K562 (cell line): Measurements from ENCODE around the gene PPIP5K2. TPM values are rescaled to one million over a fixed set of nuclear protein-coding genes. Genes with fewer than 3 reads are reported as not detected.

Source experiments
- CSDE1 ChIP-seq, 2 experiments: fragments of 450-650 bp; IDR thresholded peaks; 2 replicates each; pipeline ENCODE4 v1.6.1; 2016; ENCODE audit warnings: mild to moderate bottlenecking in 1 of 2
- HMBOX1 ChIP-seq: sonication (generic); IDR thresholded peaks from 2 replicates; pipeline ENCODE4 v1.6.1; 2016
- KDM4B ChIP-seq, 2 experiments: fragments of 450-650 bp in 1 of 2; sonication (generic) in 1 of 2; IDR thresholded peaks; 2 replicates each; pipeline ENCODE4 v1.6.1; 2016 to 2017; ENCODE audit warnings: borderline replicate concordance in 2 of 2, antibody characterized with exemption in 1 of 2, low read depth in 1 of 2, mild to moderate bottlenecking in 1 of 2
- NFRKB ChIP-seq: fragments of 450-650 bp; IDR thresholded peaks from 2 replicates; pipeline ENCODE4 v1.6.1; 2016; ENCODE audit warnings: low read depth
- POLR2H ChIP-seq: IDR thresholded peaks from 2 replicates; pipeline ENCODE4 v1.6.1; 2016; ENCODE audit warnings: missing genetic modification characterization, low read depth, mild to moderate bottlenecking, control low read depth, missing compliant biosample characterization, moderate library complexity
- SMARCC2 ChIP-seq: fragments of 450-650 bp; IDR thresholded peaks from 2 replicates; pipeline ENCODE4 v1.6.1; 2017; ENCODE audit warnings: antibody characterized with exemption, moderate library complexity, mild to moderate bottlenecking, low read depth
- STAT5B ChIP-seq: fragments of 250-450 bp; sonication (Bioruptor Pico); IDR thresholded peaks from 2 replicates; pipeline ENCODE4 v1.8.0; 2021; ENCODE audit warnings: mild to moderate bottlenecking, inconsistent platforms
- TEAD4 ChIP-seq, 2 experiments: sonication (generic) in 1 of 2; formaldehyde crosslinking in 1 of 2; IDR thresholded peaks; 2 replicates each; pipeline versions ENCODE4 v1.6.1 to v1.8.0; 2012 to 2022; ENCODE audit warnings: borderline replicate concordance in 1 of 2, inconsistent platforms in 1 of 2, low read length in 1 of 2, mild to moderate bottlenecking in 1 of 2, missing genetic modification reagents in 1 of 2
- ZNF197 ChIP-seq: fragments of 200-800 bp; sonication (Bioruptor generic); IDR thresholded peaks from 2 replicates; pipeline ENCODE4 v1.6.1; 2016; ENCODE audit warnings: low read depth, missing genetic modification characterization, missing compliant biosample characterization
- ZNF274 ChIP-seq: IDR thresholded peaks from 2 replicates; pipeline ENCODE4 v1.6.1; 2011; ENCODE audit warnings: low read depth, mild to moderate bottlenecking, low read length, moderate library complexity, borderline replicate concordance
- ZNF395 ChIP-seq: fragments of 200-800 bp; sonication (Bioruptor generic); IDR thresholded peaks from 2 replicates; pipeline ENCODE4 v1.6.1; 2017; ENCODE audit warnings: missing genetic modification characterization, missing compliant biosample characterization
- polyA plus RNA-seq, 8 experiments: library from polyadenylated mRNA; depleted of rRNA in 4 of 8; stranded (reverse) in 5 of 8; unstranded in 3 of 8; fragments of >200 nt; fragmentation: Nextera tagmentation in 2 of 8; fragmentation: Illumina TruSeq in 1 of 8; extraction: Ambion mirVana in 2 of 8; extraction: Trizol in 1 of 8; gene quantifications; 2 replicates each; pipeline versions ENCODE4 v1.2.1 to v1.2.3, GENCODE V29; 2011 to 2014; ENCODE audit warnings: inconsistent platforms in 1 of 8, missing spikeins in 1 of 8
- total RNA-seq, 7 experiments: library from RNA; depleted of rRNA in 6 of 7; stranded (reverse); fragments of >200 nt in 6 of 7; fragmentation: Illumina TruSeq in 2 of 7; extraction: Trizol in 2 of 7; gene quantifications; 2 replicates each; pipeline versions ENCODE4 v1.2.1 to v1.2.3, GENCODE V29; 2011 to 2021; ENCODE audit warnings: low replicate concordance in 1 of 7
- TF ChIP-seq, protein P1 (sequence below), 2 experiments: fragments of 450-650 bp; IDR thresholded peaks; 2 replicates each; pipeline ENCODE4 v1.6.1; 2018; ENCODE audit warnings: mild to moderate bottlenecking in 2 of 2, low read depth in 1 of 2; ENCODE audit not compliant: partially characterized antibody in 2 of 2
- TF ChIP-seq, protein P2 (sequence below): IDR thresholded peaks from 2 replicates; pipeline ENCODE4 v1.6.1; 2012; ENCODE audit warnings: low read depth, low read length, improper control_type of control experiment, borderline replicate concordance

The PPIP5K2 gene
- total and polyA plus RNA-seq, 9 of the 15 experiments (the other 6 are each of a cell fraction or from before 2014, with no cell fraction given) = 39.4 to 150 (median 99.1) TPM

DNA sequence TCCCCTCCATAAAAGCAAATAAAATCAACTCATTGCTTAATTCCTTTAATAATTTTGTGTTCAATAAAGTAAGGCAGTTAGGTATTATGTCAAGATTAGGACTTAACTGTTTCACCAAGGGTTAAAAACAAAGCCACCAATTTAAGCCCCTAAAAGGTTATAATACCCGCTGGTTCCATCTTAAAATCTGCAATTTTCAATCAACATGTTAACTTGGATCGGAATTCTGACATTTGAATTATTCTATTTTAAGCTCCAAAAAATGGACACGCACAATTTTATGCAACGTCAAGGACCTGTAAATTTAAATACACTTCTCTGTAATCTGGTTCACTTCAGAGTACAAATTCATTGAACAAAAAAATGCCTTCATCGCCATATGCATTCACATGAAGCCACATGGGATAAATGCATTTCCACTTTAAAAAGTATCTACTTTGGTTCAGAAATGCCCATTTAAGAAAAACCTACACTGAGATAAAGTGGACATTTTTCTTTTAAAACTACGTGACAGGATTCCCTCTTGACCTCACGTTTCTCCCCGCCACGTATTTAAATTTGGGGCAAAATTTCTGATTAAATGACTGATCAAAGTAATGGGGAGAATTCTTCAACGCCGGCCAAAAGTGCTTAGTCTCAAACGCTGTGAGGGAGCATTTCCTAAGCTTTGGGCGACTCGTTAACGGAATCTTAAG lies 884 bp upstream of the PPIP5K2 start (continued):
- TF ChIP-seq, protein P1, sequence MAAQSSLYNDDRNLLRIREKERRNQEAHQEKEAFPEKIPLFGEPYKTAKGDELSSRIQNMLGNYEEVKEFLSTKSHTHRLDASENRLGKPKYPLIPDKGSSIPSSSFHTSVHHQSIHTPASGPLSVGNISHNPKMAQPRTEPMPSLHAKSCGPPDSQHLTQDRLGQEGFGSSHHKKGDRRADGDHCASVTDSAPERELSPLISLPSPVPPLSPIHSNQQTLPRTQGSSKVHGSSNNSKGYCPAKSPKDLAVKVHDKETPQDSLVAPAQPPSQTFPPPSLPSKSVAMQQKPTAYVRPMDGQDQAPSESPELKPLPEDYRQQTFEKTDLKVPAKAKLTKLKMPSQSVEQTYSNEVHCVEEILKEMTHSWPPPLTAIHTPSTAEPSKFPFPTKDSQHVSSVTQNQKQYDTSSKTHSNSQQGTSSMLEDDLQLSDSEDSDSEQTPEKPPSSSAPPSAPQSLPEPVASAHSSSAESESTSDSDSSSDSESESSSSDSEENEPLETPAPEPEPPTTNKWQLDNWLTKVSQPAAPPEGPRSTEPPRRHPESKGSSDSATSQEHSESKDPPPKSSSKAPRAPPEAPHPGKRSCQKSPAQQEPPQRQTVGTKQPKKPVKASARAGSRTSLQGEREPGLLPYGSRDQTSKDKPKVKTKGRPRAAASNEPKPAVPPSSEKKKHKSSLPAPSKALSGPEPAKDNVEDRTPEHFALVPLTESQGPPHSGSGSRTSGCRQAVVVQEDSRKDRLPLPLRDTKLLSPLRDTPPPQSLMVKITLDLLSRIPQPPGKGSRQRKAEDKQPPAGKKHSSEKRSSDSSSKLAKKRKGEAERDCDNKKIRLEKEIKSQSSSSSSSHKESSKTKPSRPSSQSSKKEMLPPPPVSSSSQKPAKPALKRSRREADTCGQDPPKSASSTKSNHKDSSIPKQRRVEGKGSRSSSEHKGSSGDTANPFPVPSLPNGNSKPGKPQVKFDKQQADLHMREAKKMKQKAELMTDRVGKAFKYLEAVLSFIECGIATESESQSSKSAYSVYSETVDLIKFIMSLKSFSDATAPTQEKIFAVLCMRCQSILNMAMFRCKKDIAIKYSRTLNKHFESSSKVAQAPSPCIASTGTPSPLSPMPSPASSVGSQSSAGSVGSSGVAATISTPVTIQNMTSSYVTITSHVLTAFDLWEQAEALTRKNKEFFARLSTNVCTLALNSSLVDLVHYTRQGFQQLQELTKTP (IDR thresholded peaks at IDR 0.05; ENCODE audit: low read depth in 1 of 2, partially characterized antibody in 2 of 2) = peak in 1 of 2 experiments; percentile 86
- TF ChIP-seq ZNF395 (peak; percentile 15; the same call in 1 of the 2 replicates), NFRKB (peak; percentile 88; the same call in 1 of the 2 replicates), KDM4B (IDR thresholded peaks at IDR 0.05; ENCODE audit: borderline replicate concordance in 2 of 2, low read depth in 1 of 2) (no peak), HMBOX1 (peak; percentile 31; the same call in 1 of the 2 replicates), CSDE1 (IDR thresholded peaks at IDR 0.05) (peak in 1 of 2 experiments; percentile 28; a peak in 1 of 4 replicates), STAT5B (no peak), POLR2H (tag) (0 out of 2 replicates have a peak, but pooled peaks have one; percentile 95), ZNF197 (no peak), ZNF274 (no peak), SMARCC2 (no peak), TEAD4 (IDR thresholded peaks at IDR 0.05; ENCODE audit: low read length) (peak; percentile 32; the same call in 1 of the 2 replicates), TEAD4 (CRISPR knock-in tag; IDR thresholded peaks at IDR 0.05; ENCODE audit: borderline replicate concordance) (no peak)
- TF ChIP-seq, protein P2, sequence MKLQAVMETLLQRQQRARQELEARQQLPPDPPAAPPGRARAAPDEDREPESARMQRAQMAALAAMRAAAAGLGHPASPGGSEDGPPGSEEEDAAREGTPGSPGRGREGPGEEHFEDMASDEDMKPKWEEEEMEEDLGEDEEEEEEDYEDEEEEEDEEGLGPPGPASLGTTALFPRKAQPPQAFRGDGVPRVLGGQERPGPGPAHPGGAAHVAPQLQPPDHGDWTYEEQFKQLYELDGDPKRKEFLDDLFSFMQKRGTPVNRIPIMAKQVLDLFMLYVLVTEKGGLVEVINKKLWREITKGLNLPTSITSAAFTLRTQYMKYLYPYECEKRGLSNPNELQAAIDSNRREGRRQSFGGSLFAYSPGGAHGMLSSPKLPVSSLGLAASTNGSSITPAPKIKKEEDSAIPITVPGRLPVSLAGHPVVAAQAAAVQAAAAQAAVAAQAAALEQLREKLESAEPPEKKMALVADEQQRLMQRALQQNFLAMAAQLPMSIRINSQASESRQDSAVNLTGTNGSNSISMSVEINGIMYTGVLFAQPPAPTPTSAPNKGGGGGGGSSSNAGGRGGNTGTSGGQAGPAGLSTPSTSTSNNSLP = no peak
